ENCODE measurements around the gene GABARAPL2. TPM values are rescaled to one million over a fixed set of nuclear protein-coding genes. Genes with fewer than 3 reads are reported as not detected.

The GABARAPL2 gene
- total RNA-seq, 1 donor from 2014 or later: 90.8 TPM

Other genes with a start within 250 kb of the GABARAPL2 start
- gene CFDP1, start 132.9 kb upstream of the GABARAPL2 start, total RNA-seq: 71.5 TPM
- gene TMEM170A, start 101.7 kb upstream of the GABARAPL2 start, total RNA-seq: 21.6 TPM
- 0.69 TPM for gene CHST6, start 70.9 kb upstream of the GABARAPL2 start, total RNA-seq
- gene CHST5, start 30.3 kb upstream of the GABARAPL2 start, total RNA-seq: 0.10 TPM
- gene TMEM231, start 10.1 kb upstream of the GABARAPL2 start, total RNA-seq: 6.8 TPM
- gene ADAT1, start 56.9 kb downstream of the GABARAPL2 start, total RNA-seq: 30.3 TPM
- 74.2 TPM for gene KARS1, start 81.3 kb downstream of the GABARAPL2 start, total RNA-seq
- 50.1 TPM for gene TERF2IP, start 81.4 kb downstream of the GABARAPL2 start, total RNA-seq
- gene CPHXL2, start 110.6 kb downstream of the GABARAPL2 start, total RNA-seq: not detected
- gene DUXB, start 135.1 kb downstream of the GABARAPL2 start, total RNA-seq: not detected
- not detected for gene CPHXL, start 160.1 kb downstream of the GABARAPL2 start, total RNA-seq